ENCODE measurements around the gene LIPC.
A peak's percentile ranks its signal among the peaks of the same experiment; 100 is the strongest.

The LIPC gene

DNA sequence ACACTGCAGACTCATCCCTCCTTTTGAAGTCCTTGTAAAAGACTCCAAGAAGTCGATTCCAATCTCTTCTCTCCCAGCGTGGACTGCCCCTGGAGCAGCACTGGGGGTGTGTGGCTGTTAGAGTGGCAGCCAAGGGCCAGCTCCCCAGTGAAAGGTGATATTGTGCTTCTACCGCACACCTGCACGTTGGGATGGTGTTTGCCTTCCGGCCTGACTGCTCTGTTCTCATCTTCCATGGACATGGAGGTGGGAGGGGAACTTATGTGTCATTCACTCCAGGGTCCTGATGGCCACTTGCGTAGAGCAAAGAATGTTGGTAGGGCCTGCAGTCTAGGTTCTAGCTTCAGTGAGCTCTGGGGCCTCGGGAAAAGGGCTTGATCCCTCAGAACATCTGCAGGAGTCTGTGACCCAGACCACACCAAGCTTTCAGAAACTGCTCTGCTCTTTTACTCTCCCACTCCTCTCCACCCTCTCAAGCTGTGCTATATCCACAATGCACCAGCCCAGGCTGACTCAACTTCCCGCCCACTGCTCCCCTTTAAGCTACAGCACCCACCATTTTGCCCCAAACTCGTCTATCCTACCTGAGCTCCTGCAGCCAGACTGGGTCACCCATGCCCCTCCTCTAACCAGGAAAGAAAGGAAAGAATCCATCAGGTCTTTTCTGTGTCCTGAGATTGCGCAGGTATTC, 31.3 kb downstream of the LIPC start:
- Mint-ChIP-seq H3K9me3 (no peaks in the 10 kb centered on the region), H3K27me3 (ENCODE audit: low read depth) (no peaks in the 10 kb centered on the region), H3K4me3 (no peak overlapping the region), H3K4me1 (ENCODE audit: low read depth) (peaks cover 41% of the 10 kb centered on the region), H3K27ac (no peak overlapping the region), H3K36me3 (ENCODE audit: low read depth) (no peaks in the 10 kb centered on the region)
- no peak for DNase-seq (ENCODE audit: low spot score)

DNA sequence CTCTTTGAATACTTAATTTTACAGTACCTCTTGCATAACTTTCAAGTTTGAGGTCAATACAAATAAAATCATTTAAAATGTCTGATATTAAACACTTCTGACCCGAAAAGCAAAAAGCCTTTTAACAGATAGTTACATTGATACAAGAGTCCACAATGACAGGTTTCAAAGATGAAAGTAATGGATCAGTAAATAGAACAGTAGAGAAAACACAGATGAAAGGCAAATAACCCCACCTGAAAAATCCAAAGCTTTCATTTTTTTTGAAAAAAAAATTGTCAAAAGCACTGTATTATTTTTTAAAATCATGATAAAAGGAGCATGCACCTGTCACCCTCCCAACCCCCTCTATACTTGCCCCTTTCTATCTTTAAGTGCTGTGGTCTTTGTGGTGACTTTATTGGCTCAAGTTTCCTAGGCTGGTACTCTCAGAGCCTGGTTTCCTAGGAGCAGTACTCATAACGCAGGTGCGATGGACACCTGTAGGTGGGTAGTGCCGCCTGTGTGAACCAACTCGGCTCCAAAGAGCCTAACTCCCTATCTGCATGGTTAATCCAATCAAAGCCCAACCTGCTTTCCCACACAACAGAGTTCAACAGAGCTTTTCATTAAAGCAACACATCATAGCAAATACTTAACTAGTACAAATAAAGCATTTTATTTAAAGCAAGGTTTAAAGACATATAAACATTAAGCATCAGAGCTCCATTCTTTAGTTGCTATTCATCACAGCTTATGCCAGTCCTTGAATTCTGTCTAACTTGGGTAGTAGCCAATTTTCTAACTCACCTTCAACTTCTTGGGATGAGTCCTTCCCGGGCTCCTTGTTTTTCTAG, 32.2 kb downstream of the LIPC start:
- H3K4me1 Mint-ChIP-seq (ENCODE audit: low read depth): peaks cover 33% of the 10 kb centered on the region
- no peaks in the 10 kb centered on the region for H3K36me3 Mint-ChIP-seq (ENCODE audit: low read depth)
- no peaks in the 10 kb centered on the region for H3K9me3 Mint-ChIP-seq
- no peak overlapping the region for H3K27ac Mint-ChIP-seq
- no peaks in the 10 kb centered on the region for H3K27me3 Mint-ChIP-seq (ENCODE audit: low read depth)
- no peak overlapping the region for H3K4me3 Mint-ChIP-seq
- no peak for DNase-seq (ENCODE audit: low spot score)

DNA sequence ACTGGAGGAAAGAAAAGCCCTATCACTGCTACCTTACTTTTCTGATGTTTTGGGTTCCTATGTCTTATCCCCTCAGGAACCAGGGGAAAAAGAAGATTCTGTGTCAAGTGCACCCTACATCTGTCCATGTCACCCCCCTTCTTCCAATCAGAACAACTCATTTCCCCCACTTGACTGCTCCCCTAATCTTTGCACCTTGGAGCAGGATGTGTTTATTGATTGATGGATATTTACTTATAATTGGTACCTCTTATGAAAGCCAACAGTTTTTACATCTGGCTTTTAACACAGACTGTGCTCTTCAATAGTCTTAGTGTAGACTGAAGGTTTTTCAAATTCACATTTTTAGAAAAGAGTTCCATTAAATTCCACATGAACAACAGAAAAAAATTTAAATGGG, 33.3 kb downstream of the LIPC start:
- H3K4me3 Mint-ChIP-seq: no peak overlapping the region
- no peaks in the 10 kb centered on the region for H3K36me3 Mint-ChIP-seq (ENCODE audit: low read depth)
- H3K4me1 Mint-ChIP-seq (ENCODE audit: low read depth): peaks cover 31% of the 10 kb centered on the region
- no peaks in the 10 kb centered on the region for H3K27me3 Mint-ChIP-seq (ENCODE audit: low read depth)
- H3K9me3 Mint-ChIP-seq: no peaks in the 10 kb centered on the region
- no peak overlapping the region for H3K27ac Mint-ChIP-seq
- DNase-seq (ENCODE audit: low spot score): no peak

DNA sequence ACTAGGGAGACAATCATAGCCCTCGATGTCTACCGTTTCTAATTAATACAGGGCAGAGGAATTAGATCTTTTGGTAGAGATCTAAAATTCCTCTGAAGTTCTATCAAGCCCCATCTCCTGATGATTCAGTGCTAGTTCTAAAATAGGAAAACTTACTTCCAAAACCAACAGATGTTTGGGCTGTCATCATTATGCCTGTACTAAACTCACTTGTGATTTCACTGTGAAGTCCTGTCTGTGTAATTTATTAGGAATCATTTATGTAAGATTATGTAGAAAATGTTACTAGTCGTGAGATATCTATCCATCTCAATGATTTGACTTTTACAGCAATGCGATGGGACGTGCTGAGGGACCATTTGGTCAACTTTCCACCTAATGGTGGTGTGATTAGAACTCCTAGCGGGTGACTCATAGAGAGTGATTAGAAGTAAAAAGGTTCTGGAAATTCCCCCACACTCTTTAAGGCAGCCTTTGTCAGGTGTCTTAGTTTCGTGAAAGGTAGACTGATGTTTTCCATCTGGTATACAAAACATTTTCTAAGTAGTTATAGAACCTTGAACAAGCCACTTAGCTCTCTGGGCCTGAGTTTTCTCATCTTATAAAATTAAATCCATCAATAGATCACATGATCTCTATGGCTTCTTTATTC, 34.2 kb downstream of the LIPC start:
- no peak for DNase-seq (ENCODE audit: low spot score)
- Mint-ChIP-seq H3K4me3 (no peak overlapping the region), H3K27me3 (ENCODE audit: low read depth) (no peaks in the 10 kb centered on the region), H3K9me3 (no peaks in the 10 kb centered on the region), H3K4me1 (ENCODE audit: low read depth) (peaks cover 27% of the 10 kb centered on the region), H3K27ac (no peak overlapping the region), H3K36me3 (ENCODE audit: low read depth) (peaks cover 2% of the 10 kb centered on the region)

DNA sequence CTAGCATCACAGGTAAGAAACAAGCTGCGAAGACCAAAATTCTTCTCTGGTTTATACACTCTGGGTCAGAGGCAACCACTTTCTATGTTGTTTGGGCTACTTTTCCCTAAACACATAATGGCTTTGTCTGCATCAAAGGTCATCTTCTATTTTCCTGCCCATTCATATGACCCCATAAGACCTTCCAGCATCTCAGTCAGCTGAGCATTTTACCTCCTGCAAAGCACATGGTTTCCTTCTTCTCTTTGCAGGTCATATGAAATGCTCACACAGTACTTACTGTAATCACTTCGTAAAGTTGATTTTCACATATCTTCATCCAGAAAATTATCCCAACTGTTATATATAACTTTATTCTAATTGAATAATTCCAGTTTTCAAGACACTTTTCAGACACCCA, 34.8 kb downstream of the LIPC start:
- Mint-ChIP-seq H3K9me3 (no peaks in the 10 kb centered on the region), H3K27ac (no peak overlapping the region), H3K27me3 (ENCODE audit: low read depth) (no peaks in the 10 kb centered on the region), H3K36me3 (ENCODE audit: low read depth) (peaks cover 2% of the 10 kb centered on the region), H3K4me3 (no peak overlapping the region), H3K4me1 (ENCODE audit: low read depth) (peaks cover 29% of the 10 kb centered on the region)
- DNase-seq (ENCODE audit: low spot score): no peak

DNA sequence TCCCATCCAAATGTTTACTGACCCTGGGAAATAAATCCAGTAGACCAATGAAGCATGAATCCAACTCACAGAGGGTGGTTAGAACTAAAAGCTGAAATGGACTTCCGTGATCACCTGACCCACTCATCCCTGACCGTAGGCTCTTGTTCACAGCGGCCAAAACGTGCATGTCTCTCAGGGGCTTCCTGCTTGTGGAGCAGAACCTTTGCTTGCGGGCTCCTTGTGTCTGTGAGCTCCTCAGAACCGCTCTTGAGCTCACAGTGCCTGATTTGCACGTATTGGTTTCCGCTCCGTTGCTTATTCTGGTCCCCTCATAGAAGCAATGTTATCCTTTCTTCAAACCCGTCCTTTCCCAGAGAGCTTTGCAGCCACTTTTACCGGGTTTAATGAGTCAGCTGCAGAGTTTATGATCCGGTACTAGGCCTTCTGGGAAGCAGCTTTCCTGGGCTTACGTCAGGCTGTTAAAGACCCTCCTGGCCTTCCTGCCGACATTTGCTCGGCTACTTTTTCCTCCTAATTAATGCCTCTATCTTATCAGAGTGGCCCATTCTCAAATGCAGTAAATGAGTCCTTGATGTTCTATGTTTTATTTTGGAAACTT, 35.4 kb downstream of the LIPC start:
- peaks cover 2% of the 10 kb centered on the region for H3K36me3 Mint-ChIP-seq (ENCODE audit: low read depth)
- H3K27ac Mint-ChIP-seq: no peak overlapping the region
- no peak overlapping the region for H3K4me3 Mint-ChIP-seq
- peaks cover 28% of the 10 kb centered on the region for H3K4me1 Mint-ChIP-seq (ENCODE audit: low read depth)
- no peaks in the 10 kb centered on the region for H3K27me3 Mint-ChIP-seq (ENCODE audit: low read depth)
- no peaks in the 10 kb centered on the region for H3K9me3 Mint-ChIP-seq
- DNase-seq (ENCODE audit: low spot score): no peak

DNA sequence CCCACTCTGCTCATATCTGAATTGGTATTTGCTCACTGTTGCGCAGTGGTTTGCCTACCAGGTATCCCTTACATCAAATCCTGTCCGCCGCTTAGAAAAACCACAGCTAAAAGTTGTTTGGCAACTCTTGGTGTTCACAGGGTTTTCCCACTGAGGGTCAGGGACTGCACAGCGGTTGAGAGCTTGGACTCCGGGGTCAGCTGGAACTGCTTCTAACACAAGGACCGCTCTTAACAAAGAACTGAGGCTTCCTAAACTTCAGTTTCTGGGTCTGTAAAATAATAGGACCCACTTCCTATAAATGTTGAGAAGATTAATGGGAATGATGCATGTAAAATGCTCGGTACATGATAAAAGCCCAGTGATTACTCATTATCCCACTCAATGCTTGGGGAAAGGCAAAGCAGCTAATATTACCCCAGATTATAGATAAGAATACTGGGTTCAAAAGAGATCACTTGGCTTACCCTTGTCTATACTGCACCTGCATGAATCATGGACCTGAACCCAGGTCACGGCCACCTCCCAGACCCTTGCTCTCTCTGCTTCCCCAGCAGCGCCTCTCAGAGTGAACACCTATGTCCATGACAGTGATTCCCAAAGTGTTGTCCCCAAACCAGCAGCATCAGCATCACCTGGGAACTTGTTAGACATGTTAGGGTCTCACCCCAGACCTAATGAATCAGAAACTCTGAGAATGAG, 36.1 kb downstream of the LIPC start:
- peaks cover 2% of the 10 kb centered on the region for H3K36me3 Mint-ChIP-seq (ENCODE audit: low read depth)
- no peak for DNase-seq (ENCODE audit: low spot score)

DNA sequence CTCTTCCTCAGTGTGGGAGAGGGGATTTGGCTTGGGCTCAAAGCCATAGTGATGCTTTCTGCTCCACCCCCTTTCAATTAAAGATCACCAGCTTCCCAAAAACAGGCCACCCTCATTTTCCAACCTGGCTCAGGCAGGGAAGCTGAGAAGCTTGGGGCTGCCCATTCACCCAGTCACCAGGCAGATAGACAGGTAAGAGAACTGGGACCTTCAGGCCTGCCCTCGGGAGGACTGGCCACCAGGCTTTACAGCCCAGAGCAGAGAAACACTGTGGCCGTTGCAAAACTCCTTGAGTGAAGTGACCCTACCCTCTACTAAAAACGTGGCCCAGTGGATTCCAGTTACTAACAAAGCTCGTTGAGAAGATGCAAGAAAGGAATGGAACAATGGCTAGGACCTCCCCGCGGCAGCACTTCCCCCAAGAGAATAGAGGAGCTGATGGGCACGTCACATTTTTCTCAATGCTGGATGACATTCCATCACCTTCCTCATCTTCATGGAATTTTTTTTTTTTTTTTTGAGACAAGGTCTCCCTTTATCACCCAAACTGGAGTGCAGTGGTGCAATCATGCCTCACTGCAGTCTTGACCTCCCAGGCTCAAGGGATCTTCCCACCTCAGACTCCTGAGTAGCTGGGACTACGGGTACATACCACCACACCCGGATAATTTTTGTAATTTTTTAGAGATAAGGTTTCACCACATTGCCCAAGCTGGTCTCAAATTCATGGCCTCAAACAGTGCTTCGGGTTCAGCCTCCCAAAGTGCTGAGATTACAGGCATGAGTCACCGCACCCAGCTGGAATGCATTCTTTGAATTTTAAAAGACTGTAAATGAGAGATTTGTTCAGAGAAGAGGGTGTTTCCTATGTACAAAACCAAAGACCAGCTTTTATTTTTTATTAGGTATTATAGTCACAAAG, 37.9 kb downstream of the LIPC start:
- H3K9me3 Mint-ChIP-seq: no peaks in the 10 kb centered on the region
- no peak overlapping the region for H3K4me3 Mint-ChIP-seq
- H3K27me3 Mint-ChIP-seq (ENCODE audit: low read depth): no peaks in the 10 kb centered on the region
- H3K36me3 Mint-ChIP-seq (ENCODE audit: low read depth): peaks cover 7% of the 10 kb centered on the region
- H3K4me1 Mint-ChIP-seq (ENCODE audit: low read depth): peaks cover 32% of the 10 kb centered on the region
- no peak overlapping the region for H3K27ac Mint-ChIP-seq
- no peak for DNase-seq (ENCODE audit: low spot score)

More for the DNA sequence above, 36.1 kb downstream of the LIPC start:
- H3K4me1 Mint-ChIP-seq (ENCODE audit: low read depth): peaks cover 29% of the 10 kb centered on the region
- H3K9me3 Mint-ChIP-seq: no peaks in the 10 kb centered on the region
- no peak overlapping the region for H3K4me3 Mint-ChIP-seq
- no peaks in the 10 kb centered on the region for H3K27me3 Mint-ChIP-seq (ENCODE audit: low read depth)
- H3K27ac Mint-ChIP-seq: no peak overlapping the region

DNA sequence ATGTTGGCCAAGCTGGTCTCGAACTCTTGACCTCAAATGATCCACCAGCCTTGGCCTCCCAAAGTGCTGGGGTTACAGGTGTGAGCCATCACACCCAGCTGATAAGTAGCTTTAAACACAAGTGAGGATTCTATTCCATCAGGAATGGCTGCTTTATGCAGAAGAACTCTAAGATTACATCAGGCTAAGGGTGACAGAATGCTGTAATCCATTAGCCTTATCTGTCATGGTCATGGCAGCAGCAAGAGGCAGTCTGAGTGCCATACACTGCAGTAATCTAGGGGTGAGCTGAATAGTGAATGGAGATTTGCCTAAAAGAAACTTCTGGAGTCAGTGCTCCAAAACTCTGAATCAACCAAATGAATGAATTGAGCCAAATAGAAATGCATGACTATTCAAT, 39.6 kb downstream of the LIPC start:
- DNase-seq (ENCODE audit: low spot score): no peak
- Mint-ChIP-seq H3K4me1 (ENCODE audit: low read depth) (peaks cover 49% of the 10 kb centered on the region), H3K27me3 (ENCODE audit: low read depth) (no peaks in the 10 kb centered on the region), H3K27ac (no peak overlapping the region), H3K36me3 (ENCODE audit: low read depth) (peaks cover 10% of the 10 kb centered on the region), H3K9me3 (no peaks in the 10 kb centered on the region), H3K4me3 (no peak overlapping the region)

DNA sequence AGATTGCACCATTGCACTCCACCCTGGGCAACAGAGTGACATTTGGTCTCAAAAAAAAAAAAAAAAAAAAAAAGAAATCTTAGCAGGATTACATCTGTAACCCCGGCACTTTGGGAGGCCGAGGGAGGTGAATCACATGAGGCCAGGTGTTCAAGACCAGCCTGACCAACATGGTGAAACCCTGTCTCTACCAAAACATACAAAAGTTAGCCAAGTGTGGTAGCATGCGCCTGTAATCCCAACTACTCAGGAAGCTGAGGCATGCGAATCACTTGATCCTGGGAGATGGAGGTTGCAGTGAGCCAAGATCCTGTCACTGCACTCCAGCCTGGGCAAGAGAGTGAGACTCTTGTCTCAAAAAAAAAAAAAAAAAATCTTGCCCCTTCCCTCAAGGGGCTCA, 40.4 kb downstream of the LIPC start:
- no peak overlapping the region for H3K27ac Mint-ChIP-seq
- H3K36me3 Mint-ChIP-seq (ENCODE audit: low read depth): peaks cover 10% of the 10 kb centered on the region
- no peaks in the 10 kb centered on the region for H3K9me3 Mint-ChIP-seq
- no peak overlapping the region for H3K4me3 Mint-ChIP-seq
- no peaks in the 10 kb centered on the region for H3K27me3 Mint-ChIP-seq (ENCODE audit: low read depth)
- no peak for DNase-seq (ENCODE audit: low spot score)
- peaks cover 54% of the 10 kb centered on the region for H3K4me1 Mint-ChIP-seq (ENCODE audit: low read depth)

DNA sequence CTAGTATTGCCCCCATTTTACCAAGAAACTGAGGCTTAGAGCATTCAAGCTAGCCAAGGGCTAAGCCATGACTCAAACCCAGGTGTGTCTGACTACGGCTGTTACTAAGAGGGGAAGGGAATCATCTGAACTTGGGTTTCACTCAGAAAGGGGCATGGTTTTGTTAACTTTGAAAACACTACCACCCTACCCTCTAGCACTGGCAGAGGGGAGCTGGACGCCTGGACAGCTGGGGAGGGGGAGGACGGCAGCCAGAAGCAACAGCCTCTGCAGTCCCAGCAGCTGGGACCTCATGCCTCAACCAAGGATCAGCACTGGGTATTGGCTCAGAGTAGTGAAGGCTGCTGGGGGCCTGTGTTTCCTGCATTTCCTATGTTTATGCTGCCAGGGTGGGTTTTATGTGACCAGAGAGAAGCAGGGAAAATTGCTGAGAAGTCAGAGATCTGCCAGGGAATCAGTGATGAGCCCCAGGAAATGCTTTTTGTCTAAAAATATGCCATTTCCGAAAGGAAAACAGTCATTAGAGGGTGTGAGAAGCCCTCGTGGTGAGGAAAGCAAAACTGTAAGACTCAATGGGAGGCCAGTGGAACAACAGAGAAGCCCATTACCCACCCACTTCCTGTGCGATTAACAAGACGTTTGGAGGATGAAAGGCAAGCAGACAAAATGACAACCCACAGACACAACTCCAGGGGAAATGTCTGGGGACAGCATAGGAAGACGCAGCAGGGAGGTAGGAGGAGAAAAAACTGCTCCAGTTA, 41.2 kb downstream of the LIPC start:
- peak; percentile 59 for DNase-seq (ENCODE audit: low spot score)
- peak overlapping the region; percentile 91 for H3K27ac Mint-ChIP-seq
- peaks cover 10% of the 10 kb centered on the region for H3K36me3 Mint-ChIP-seq (ENCODE audit: low read depth)
- H3K4me1 Mint-ChIP-seq (ENCODE audit: low read depth): peaks cover 61% of the 10 kb centered on the region
- no peaks in the 10 kb centered on the region for H3K27me3 Mint-ChIP-seq (ENCODE audit: low read depth)
- H3K4me3 Mint-ChIP-seq: peak overlapping the region; percentile 59
- H3K9me3 Mint-ChIP-seq: no peaks in the 10 kb centered on the region

DNA sequence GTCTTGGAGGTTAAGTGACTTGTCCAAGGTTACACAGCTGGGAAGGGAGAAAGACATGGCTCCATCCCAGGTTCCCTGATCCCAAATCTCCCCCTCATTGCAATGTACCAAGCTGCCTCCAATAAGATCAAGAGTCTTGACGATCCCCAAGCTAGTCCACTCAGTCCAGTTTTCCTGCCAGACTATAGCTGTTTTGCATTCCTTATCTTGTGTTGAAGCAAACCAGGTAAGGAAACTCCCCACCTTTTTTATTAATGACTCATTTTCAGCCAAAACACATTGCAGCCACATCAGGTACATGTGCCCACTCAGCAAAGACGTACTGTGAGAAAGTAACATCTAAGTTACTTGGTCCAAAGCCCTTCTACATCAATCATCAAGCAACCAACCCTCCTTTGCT, 41.9 kb downstream of the LIPC start:
- Mint-ChIP-seq H3K36me3 (ENCODE audit: low read depth) (peaks cover 10% of the 10 kb centered on the region), H3K4me3 (peak overlapping the region; percentile 59), H3K4me1 (ENCODE audit: low read depth) (peaks cover 63% of the 10 kb centered on the region), H3K27ac (peak overlapping the region; percentile 91), H3K9me3 (no peaks in the 10 kb centered on the region), H3K27me3 (ENCODE audit: low read depth) (no peaks in the 10 kb centered on the region)
- no peak for DNase-seq (ENCODE audit: low spot score)
